A549 (cell line): ENCODE data around the gene NTHL1.

Source experiments
- CTCF ChIP-seq: fragments of >200 bp; sonication (Bioruptor Twin); formaldehyde crosslinking; IDR thresholded peaks from 3 replicates; pipeline ENCODE4 v1.5.1; 2016
- MAX ChIP-seq: IDR thresholded peaks from 2 replicates; pipeline ENCODE4 v1.6.1; 2012
- REST ChIP-seq: fragments of 200-600 bp; sonication (generic); IDR thresholded peaks from 2 replicates; pipeline ENCODE4 v1.6.1; 2016; ENCODE audit warnings: antibody characterized with exemption, mild to moderate bottlenecking, moderate library complexity

GRCh38 chr16:2024032-2024420, 23.6 kb downstream of the NTHL1 start:
- TF ChIP-seq CTCF (no peak), MAX (no peak), REST (no peak)
